ENCODE measurements around the gene CAVIN2. TPM values are rescaled to one million over a fixed set of nuclear protein-coding genes. Genes with fewer than 3 reads are reported as not detected.

The CAVIN2 gene
- total RNA-seq, 2 experiments from 2014 or later = not detected

DNA sequence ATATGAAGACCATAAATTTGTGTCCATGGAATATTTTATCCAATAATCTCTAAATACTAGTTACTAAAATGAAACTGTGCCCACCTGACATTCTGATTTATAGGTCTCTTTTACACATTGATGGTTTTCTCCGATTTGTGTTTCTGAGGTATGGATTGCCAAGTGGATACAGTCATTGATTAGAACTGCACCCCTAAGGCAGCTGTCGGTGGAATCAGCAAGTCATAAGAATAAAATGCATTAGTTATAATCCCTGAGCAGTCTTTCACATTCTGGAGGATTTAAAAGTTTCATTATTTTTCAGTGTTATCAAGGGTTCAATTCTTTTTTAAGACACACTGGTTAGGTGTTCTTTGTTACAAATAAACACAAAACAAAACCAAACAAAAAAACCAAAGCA, 6.0 kb downstream of the CAVIN2 start:
- Mint-ChIP-seq H3K4me3 (no peak overlapping the region), H3K27ac (no peak overlapping the region), H3K36me3 (no peaks in the 10 kb centered on the region), H3K27me3 (peaks cover 59% of the 10 kb centered on the region), H3K9me3 (ENCODE audit: low read depth) (no peaks in the 10 kb centered on the region), H3K4me1 (peaks cover 2% of the 10 kb centered on the region)
- CTCF ChIA-PET = no interaction called here
- DNase-seq (no peak), ATAC-seq (no peak)

DNA sequence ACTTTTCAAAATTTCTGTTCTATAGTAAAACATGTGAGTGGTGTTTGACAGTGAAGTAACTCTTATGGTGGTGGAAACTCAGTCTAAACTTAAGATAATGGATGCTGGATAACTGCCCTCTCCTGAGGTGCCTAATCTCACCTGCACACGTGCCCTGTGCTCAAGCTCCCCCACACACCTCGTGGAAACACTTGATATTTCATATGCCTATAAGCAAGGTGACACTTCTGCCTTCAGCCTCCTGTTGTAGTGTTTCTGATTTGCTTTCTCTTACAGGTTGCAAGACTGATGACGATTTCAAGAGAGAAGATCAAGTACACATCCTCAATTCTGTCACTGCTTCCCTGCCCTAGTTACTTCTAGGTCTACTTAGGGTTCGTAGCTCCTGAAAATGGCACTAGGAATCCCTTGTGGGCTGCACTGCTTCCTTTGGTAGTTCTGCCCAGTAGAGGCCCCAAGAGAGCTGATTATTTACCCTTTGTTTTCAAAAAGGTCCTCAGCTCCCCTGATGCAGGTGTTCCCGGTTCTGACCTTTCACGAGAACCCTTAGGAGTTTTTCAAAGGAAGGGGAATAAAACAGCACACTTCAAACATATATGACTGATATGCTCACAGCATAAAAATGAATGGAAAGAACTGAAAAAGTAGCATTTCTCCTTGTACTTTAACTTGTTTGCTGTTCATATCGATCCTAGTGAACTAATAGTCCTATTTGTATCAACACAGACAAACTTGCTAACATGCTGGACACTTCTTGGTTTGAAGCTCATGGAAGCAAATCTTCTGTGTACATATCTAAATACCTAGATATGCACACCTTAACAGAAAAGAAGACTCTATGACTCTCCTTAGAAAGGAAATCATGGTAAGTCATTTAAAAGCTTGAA, 6.7 kb downstream of the CAVIN2 start:
- no peaks in the 10 kb centered on the region for H3K36me3 Mint-ChIP-seq
- H3K27ac Mint-ChIP-seq = no peak overlapping the region
- peaks cover 54% of the 10 kb centered on the region for H3K27me3 Mint-ChIP-seq
- no peak for ATAC-seq
- no peak overlapping the region for H3K4me3 Mint-ChIP-seq
- peaks cover 2% of the 10 kb centered on the region for H3K4me1 Mint-ChIP-seq
- CTCF ChIA-PET = no interaction called here
- no peak for DNase-seq
- H3K9me3 Mint-ChIP-seq (ENCODE audit: low read depth) = no peaks in the 10 kb centered on the region

DNA sequence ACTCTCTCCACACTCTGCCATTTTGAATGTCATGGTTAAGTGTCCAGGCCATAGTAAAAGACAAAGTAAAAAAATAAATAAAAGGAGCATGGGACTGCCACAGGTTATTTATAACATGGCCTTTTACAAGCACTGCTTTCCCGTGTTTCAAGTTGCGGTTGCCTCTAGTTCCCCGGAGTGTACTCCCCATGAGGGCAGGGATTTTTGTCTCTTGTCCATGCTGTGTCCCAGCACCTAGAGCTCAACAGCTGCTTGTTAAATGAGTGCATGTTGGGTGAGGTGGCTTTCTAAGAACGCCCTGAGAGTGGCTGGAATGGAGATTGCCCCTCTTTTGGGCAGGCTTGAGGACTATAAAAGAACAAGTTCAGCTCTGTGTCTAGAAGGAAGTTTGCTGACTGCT, 8.4 kb downstream of the CAVIN2 start:
- no peaks in the 10 kb centered on the region for H3K36me3 Mint-ChIP-seq
- H3K9me3 Mint-ChIP-seq (ENCODE audit: low read depth) = no peaks in the 10 kb centered on the region
- no peak overlapping the region for H3K27ac Mint-ChIP-seq
- CTCF ChIA-PET = no interaction called here
- H3K4me1 Mint-ChIP-seq = peaks cover 2% of the 10 kb centered on the region
- ATAC-seq = no peak
- peaks cover 47% of the 10 kb centered on the region for H3K27me3 Mint-ChIP-seq
- no peak for DNase-seq
- H3K4me3 Mint-ChIP-seq = no peak overlapping the region

DNA sequence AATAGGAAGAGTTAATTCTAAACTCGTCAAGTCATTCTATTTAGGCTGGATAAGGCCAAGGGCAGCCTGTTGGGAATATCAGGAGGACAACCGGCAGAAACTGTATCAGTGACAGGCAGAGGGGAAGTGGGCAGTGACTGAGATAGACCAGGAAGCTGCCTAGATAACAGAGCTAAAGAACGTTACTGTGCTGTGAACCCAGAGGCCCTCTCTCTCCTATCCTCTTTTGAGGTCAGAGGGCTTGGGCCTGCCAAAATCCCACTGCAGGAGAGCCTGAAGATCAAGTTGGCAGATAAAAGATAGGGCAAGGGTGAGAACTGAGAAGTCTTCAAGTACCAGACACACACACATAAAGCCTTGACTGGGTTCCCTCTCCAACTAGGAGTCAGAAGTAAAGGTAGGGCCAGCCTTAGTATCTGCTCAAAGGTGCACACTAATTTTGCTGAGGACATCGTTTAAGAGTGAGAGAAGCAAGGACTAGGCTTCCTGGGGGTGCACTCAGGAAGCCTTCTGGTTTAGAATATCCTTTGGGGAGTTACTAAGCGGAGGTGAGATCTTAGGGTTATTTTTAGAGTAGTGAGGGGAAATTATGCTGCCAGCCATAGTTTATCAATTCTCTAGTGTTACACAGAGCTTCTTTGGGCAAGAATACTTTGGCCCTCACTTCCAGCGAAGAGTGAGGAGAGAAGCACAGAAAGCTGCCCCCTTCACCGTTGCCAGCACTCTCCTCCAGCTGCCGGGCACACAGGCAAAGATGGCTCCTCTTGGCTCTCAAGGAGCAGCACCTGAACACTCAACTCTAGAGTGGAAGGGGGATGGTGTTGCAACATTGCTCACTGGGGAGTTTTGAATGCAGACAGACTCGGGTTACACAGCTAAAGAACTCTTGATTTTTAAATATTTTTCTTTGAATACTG, 9.8 kb downstream of the CAVIN2 start:
- ATAC-seq (no peak), DNase-seq (no peak)
- no peaks in the 10 kb centered on the region for H3K9me3 Mint-ChIP-seq (ENCODE audit: low read depth)
- peaks cover 2% of the 10 kb centered on the region for H3K4me1 Mint-ChIP-seq
- no peaks in the 10 kb centered on the region for H3K36me3 Mint-ChIP-seq
- H3K4me3 Mint-ChIP-seq = no peak overlapping the region
- CTCF ChIA-PET = interaction anchor here (1.2 kb wide), 1 partner anchor 271 kb away, joined by 4 read pairs; no protein-coding TSS in a partner anchor
- H3K27me3 Mint-ChIP-seq = peaks cover 49% of the 10 kb centered on the region
- no peak overlapping the region for H3K27ac Mint-ChIP-seq

GRCh38 chr2:191836471-191836852, 10.4 kb downstream of the CAVIN2 start:
- Mint-ChIP-seq H3K27ac (no peak overlapping the region), H3K27me3 (peaks cover 48% of the 10 kb centered on the region), H3K4me1 (peaks cover 2% of the 10 kb centered on the region), H3K36me3 (no peaks in the 10 kb centered on the region), H3K9me3 (ENCODE audit: low read depth) (no peaks in the 10 kb centered on the region), H3K4me3 (no peak overlapping the region)
- no peak for DNase-seq
- CTCF ChIA-PET = no interaction called here
- ATAC-seq = no peak

GRCh38 chr2:191835539-191836350, 11.1 kb downstream of the CAVIN2 start:
- no peak for DNase-seq
- Mint-ChIP-seq H3K4me1 (peaks cover 2% of the 10 kb centered on the region), H3K27ac (no peak overlapping the region), H3K27me3 (peaks cover 45% of the 10 kb centered on the region), H3K9me3 (ENCODE audit: low read depth) (no peaks in the 10 kb centered on the region), H3K36me3 (no peaks in the 10 kb centered on the region), H3K4me3 (no peak overlapping the region)
- CTCF ChIA-PET = interaction anchor here (0.6 kb wide), 1 partner anchor 12 kb away, joined by 3 read pairs; no protein-coding TSS in a partner anchor
- no peak for ATAC-seq

DNA sequence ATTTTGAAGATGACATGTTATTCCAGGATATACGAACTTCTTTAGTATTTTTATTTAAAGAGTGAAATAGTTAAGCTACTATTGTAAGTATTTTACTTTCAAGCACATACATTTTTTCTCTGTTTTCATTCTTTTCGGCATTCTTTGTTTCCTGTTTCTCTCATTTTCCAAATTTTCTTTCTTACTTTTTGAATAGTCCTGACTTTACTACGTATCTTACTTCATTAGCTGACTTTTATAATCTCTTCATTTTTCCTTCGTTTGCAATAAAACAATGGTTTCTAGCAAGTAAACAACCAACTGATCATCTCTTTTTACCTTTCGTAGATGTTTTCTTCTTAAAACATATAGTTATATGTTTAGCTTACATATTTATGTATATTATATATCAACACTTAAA, 11.8 kb downstream of the CAVIN2 start:
- H3K27me3 Mint-ChIP-seq = peaks cover 46% of the 10 kb centered on the region
- H3K36me3 Mint-ChIP-seq = no peaks in the 10 kb centered on the region
- DNase-seq = no peak
- H3K4me1 Mint-ChIP-seq = peaks cover 2% of the 10 kb centered on the region
- no peak overlapping the region for H3K27ac Mint-ChIP-seq
- ATAC-seq = no peak
- H3K9me3 Mint-ChIP-seq (ENCODE audit: low read depth) = no peaks in the 10 kb centered on the region
- CTCF ChIA-PET = no interaction called here
- H3K4me3 Mint-ChIP-seq = no peak overlapping the region

DNA sequence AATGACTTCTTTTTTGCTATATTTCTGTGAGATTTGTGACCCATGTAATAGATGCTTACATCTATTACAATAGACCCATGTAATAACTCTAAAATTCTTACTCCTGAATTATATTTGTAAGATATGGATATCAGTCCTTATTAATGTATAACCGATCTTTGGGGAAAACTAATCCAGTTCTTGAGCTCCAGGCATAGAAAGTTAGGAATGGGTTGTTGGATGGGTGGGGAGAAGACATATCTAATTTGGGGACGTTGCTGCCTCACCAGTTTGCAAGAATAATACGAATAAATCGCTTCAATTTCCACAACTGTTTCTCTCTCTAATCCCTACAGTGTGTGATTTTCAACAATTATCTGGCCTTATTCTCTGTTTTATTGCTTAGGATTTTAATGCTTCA, 13.5 kb downstream of the CAVIN2 start:
- peaks cover 2% of the 10 kb centered on the region for H3K4me1 Mint-ChIP-seq
- peaks cover 40% of the 10 kb centered on the region for H3K27me3 Mint-ChIP-seq
- no peak overlapping the region for H3K27ac Mint-ChIP-seq
- DNase-seq (no peak), ATAC-seq (no peak)
- H3K36me3 Mint-ChIP-seq = no peaks in the 10 kb centered on the region
- no peak overlapping the region for H3K4me3 Mint-ChIP-seq
- no peaks in the 10 kb centered on the region for H3K9me3 Mint-ChIP-seq (ENCODE audit: low read depth)
- CTCF ChIA-PET = no interaction called here

- Mint-ChIP-seq H3K27ac (no peak overlapping the region), H3K27me3 (peaks cover 38% of the 10 kb centered on the region), H3K9me3 (ENCODE audit: low read depth) (no peaks in the 10 kb centered on the region), H3K36me3 (no peaks in the 10 kb centered on the region), H3K4me1 (peaks cover 2% of the 10 kb centered on the region), H3K4me3 (no peak overlapping the region)
- CTCF ChIA-PET = no interaction called here
- no peak for DNase-seq
- no peak for ATAC-seq
Measured at GRCh38 chr2:191832668-191833067, 14.2 kb downstream of the CAVIN2 start.

GRCh38 chr2:191831410-191831994, 15.4 kb downstream of the CAVIN2 start:
- CTCF ChIA-PET = interaction anchor here (1.0 kb wide), 1 partner anchor 11 kb away, joined by 3 read pairs; no protein-coding TSS in a partner anchor
- Mint-ChIP-seq H3K27ac (no peak overlapping the region), H3K4me1 (no peaks in the 10 kb centered on the region), H3K4me3 (no peak overlapping the region), H3K36me3 (no peaks in the 10 kb centered on the region), H3K27me3 (peaks cover 40% of the 10 kb centered on the region), H3K9me3 (ENCODE audit: low read depth) (no peaks in the 10 kb centered on the region)
- ATAC-seq (no peak), DNase-seq (no peak)

GRCh38 chr2:191824398-191824797, 22.5 kb downstream of the CAVIN2 start:
- Mint-ChIP-seq H3K4me3 (no peak overlapping the region), H3K4me1 (no peaks in the 10 kb centered on the region), H3K9me3 (ENCODE audit: low read depth) (no peaks in the 10 kb centered on the region), H3K27ac (no peak overlapping the region), H3K27me3 (peaks cover 35% of the 10 kb centered on the region), H3K36me3 (no peaks in the 10 kb centered on the region)
- no peak for DNase-seq
- no peak for ATAC-seq
- CTCF ChIA-PET = interaction anchor here (0.7 kb wide), 1 partner anchor 12 kb away, joined by 3 read pairs; no protein-coding TSS in a partner anchor

GRCh38 chr2:191821078-191821477, 25.8 kb downstream of the CAVIN2 start:
- H3K4me1 Mint-ChIP-seq = no peaks in the 10 kb centered on the region
- no peak overlapping the region for H3K27ac Mint-ChIP-seq
- H3K4me3 Mint-ChIP-seq = no peak overlapping the region
- no peak for ATAC-seq
- H3K27me3 Mint-ChIP-seq = peaks cover 44% of the 10 kb centered on the region
- H3K36me3 Mint-ChIP-seq = no peaks in the 10 kb centered on the region
- no peaks in the 10 kb centered on the region for H3K9me3 Mint-ChIP-seq (ENCODE audit: low read depth)
- no peak for DNase-seq
- CTCF ChIA-PET = no interaction called here

All from activated CD8-positive, alpha-beta memory T cell treated with anti-CD3 and anti-CD28 coated beads, Interleukin-2, amount 10 ng/mL, durations not matched to agents 7 days and 5 days (primary cell).